Naive thymus-derived CD4-positive, alpha-beta T cell (primary cell): ENCODE data around the gene ESYT3. TPM values are rescaled to one million over a fixed set of nuclear protein-coding genes. Genes with fewer than 3 reads are reported as not detected.
A peak's percentile ranks its signal among the peaks of the same experiment; 100 is the strongest.
"Not testable (repeated sequence)": the region's sequence is repeated elsewhere in the genome, so short reads cannot be mapped to it uniquely, and the experiment has no call there.

Experiments used
- ATAC-seq: fragments of 150-1000 bp; cut with Tn5 transposase; 2 replicates; pipeline ENCODE4 v1.10.0; 2021; ENCODE audit warnings: mild to moderate bottlenecking, moderate library complexity
- CTCF ChIA-PET: fragments of 350-600 bp; sonication (Branson Sonifier 250); formaldehyde crosslinking; loops from one replicate; lab custom pipeline; 2021; ENCODE audit warnings: antibody characterized with exemption; lab: Charles Lee
- POLR2A ChIA-PET: fragments of 350-600 bp; sonication (Branson Sonifier 250); formaldehyde crosslinking; loops from one replicate; lab custom pipeline; 2021; ENCODE audit warnings: antibody characterized with exemption, inconsistent platforms; lab: Charles Lee
- DNase-seq, 9 donors: peaks; one replicate each; pipeline versions ENCODE4 v3.0.0 to v3.0.0-alpha.2; 2020 to 2022; ENCODE audit warnings: mixed read lengths in 1 of 9
- H3K27ac ChIP-seq: one replicate; pipeline ENCODE4 v1.7.0; 2013; ENCODE audit warnings: mild to moderate bottlenecking, low read depth, low read length, moderate library complexity
- H3K27me3 ChIP-seq, 2 donors: one replicate each; pipeline ENCODE4 v1.7.0; 2013; ENCODE audit warnings: low read length in 2 of 2, mild to moderate bottlenecking in 2 of 2, moderate library complexity in 2 of 2; ENCODE audit not compliant: control insufficient read depth in 2 of 2, insufficient read depth in 2 of 2
- H3K36me3 ChIP-seq, 3 experiments: 1 replicate in 2 of 3; 2 replicates in 1 of 3; pipeline ENCODE4 v1.7.0; 2013; ENCODE audit warnings: low read length in 3 of 3, mild to moderate bottlenecking in 3 of 3, moderate library complexity in 1 of 3; ENCODE audit not compliant: insufficient read depth in 3 of 3, control insufficient read depth in 2 of 3
- H3K4me1 ChIP-seq, 2 donors: one replicate each; pipeline ENCODE4 v1.7.0; 2013; ENCODE audit warnings: low read length in 2 of 2, mild to moderate bottlenecking in 2 of 2, moderate library complexity in 1 of 2; ENCODE audit not compliant: control insufficient read depth in 2 of 2, insufficient read depth in 2 of 2
- H3K4me3 ChIP-seq: 2 replicates; pipeline ENCODE4 v1.7.0; 2013; ENCODE audit warnings: mild to moderate bottlenecking, low read length
- H3K9me3 ChIP-seq, 3 experiments: 1 replicate in 2 of 3; 2 replicates in 1 of 3; pipeline ENCODE4 v1.7.0; 2013; ENCODE audit warnings: low read length in 3 of 3; ENCODE audit not compliant: control insufficient read depth in 2 of 3
- H3K27ac Mint-ChIP-seq, 9 donors: one replicate each; pipeline ENCODE4 v1.8.0; 2020 to 2022; ENCODE audit warnings: mixed read lengths in 9 of 9, mild to moderate bottlenecking in 8 of 9, moderate library complexity in 5 of 9, inconsistent platforms in 2 of 9
- H3K27me3 Mint-ChIP-seq, 5 donors: one replicate each; pipeline ENCODE4 v1.8.0; 2021 to 2022; ENCODE audit warnings: mixed read lengths in 5 of 5, mild to moderate bottlenecking in 1 of 5
- H3K36me3 Mint-ChIP-seq, 5 donors: one replicate each; pipeline ENCODE4 v1.8.0; 2020 to 2022; ENCODE audit warnings: mixed read lengths in 5 of 5, mild to moderate bottlenecking in 3 of 5, inconsistent platforms in 1 of 5
- H3K4me1 Mint-ChIP-seq, 7 donors: one replicate each; pipeline ENCODE4 v1.8.0; 2020 to 2022; ENCODE audit warnings: mixed read lengths in 7 of 7, mild to moderate bottlenecking in 3 of 7, inconsistent platforms in 1 of 7
- H3K4me3 Mint-ChIP-seq, 10 donors: one replicate each; pipeline ENCODE4 v1.8.0; 2020 to 2022; ENCODE audit warnings: mild to moderate bottlenecking in 10 of 10, mixed read lengths in 10 of 10, moderate library complexity in 6 of 10, inconsistent platforms in 2 of 10
- H3K9me3 Mint-ChIP-seq, 11 donors: one replicate each; pipeline ENCODE4 v1.8.0; 2020 to 2022; ENCODE audit warnings: mixed read lengths in 11 of 11, mild to moderate bottlenecking in 4 of 11, inconsistent platforms in 1 of 11, moderate library complexity in 1 of 11
- intact Hi-C, 2 donors: fragments of 100-400 bp; cut with micrococcal nuclease; formaldehyde crosslinking; loops; one replicate each; pipeline ENCODE4 v1.15.1; 2023
- polyA plus RNA-seq, 2 donors: library from polyadenylated mRNA; unstranded; fragments of 300-500 nt; fragmentation: Illumina TruSeq; gene quantifications; one replicate each; pipeline ENCODE4 v1.2.3, GENCODE V29; 2021
- total RNA-seq, 6 experiments: library from RNA in 5 of 6; stranded (reverse) in 5 of 6; gene quantifications; 1 replicate in 5 of 6; 2 replicates in 1 of 6; pipeline ENCODE4 v1.2.3 and lab custom pipeline; 2021 to 2026

The ESYT3 gene
- total and polyA plus RNA-seq, 7 experiments from 2014 or later: 0.14 to 0.41 (median 0.32) TPM; not detected in 4

DNA sequence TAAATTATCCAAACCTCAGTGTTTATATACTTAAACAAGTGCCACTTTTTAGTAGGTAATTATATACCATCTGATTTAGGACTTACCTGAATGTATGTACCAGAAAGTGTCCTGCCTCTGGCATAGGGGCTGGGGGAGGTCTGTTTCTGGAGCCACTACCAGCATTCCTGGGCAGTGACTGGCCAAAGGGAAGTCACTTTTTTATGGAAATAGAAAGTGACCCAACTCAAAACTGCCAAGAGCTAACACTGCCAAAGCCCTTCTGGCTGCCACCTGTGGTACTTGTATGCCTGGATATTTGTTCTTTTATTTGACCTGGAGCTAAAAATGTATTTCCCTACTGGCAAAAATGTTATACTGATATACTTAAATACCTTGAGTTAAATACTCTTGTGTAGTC is 42.7 kb downstream of the ESYT3 start:
- ChIA-PET CTCF (no interaction called here), POLR2A (no interaction called here)
- Histone ChIP-seq H3K4me1 (no peaks in the 10 kb centered on the region), H3K4me3 (no peak overlapping the region), H3K9me3 (no peaks in the 10 kb centered on the region), H3K36me3 (no peaks in the 10 kb centered on the region), H3K27ac (no peak overlapping the region), H3K27me3 (no peaks in the 10 kb centered on the region)
- H3K27me3 Mint-ChIP-seq: peaks cover 0 to 11% (median 0%) of the 10 kb centered on the region in 5 donors
- H3K4me1 Mint-ChIP-seq: no peaks in the 10 kb centered on the region
- peaks cover 0 to under 1% (median 0%) of the 10 kb centered on the region in 11 donors for H3K9me3 Mint-ChIP-seq
- no peak overlapping the region for H3K4me3 Mint-ChIP-seq
- intact Hi-C loops: no loop called here
- no peak for DNase-seq
- H3K36me3 Mint-ChIP-seq: no peaks in the 10 kb centered on the region
- no peak overlapping the region for H3K27ac Mint-ChIP-seq
- ATAC-seq: no peak

DNA sequence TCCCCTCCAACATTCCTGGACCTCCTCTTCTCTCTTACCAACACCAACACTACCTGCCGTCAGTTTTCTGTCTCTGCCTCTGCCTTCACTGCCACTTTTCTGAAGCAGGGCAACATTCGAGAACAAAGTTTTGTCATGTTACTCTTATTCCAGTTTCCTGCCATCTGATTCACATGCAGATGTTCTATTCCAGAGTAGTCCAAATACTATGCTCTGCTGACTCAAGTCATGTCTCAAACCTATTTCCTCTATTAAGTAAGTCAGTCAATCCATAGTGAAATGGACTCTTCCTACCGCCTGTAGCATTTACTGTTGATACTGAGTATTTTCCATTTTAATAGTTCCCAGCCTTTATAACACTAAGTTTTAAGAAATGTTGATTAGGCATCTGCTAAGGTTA is 43.4 kb downstream of the ESYT3 start:
- Histone ChIP-seq H3K4me3 (no peak overlapping the region), H3K9me3 (no peaks in the 10 kb centered on the region), H3K4me1 (no peaks in the 10 kb centered on the region), H3K27ac (no peak overlapping the region), H3K36me3 (no peaks in the 10 kb centered on the region), H3K27me3 (no peaks in the 10 kb centered on the region)
- DNase-seq (no peak), ATAC-seq (no peak)
- Mint-ChIP-seq H3K27ac (peak overlapping the region in 1 of 9 donors; percentile 72), H3K27me3 (peaks cover 0 to 11% (median 0%) of the 10 kb centered on the region in 5 donors), H3K4me1 (peaks cover 0 to 2% (median 0%) of the 10 kb centered on the region in 7 donors), H3K4me3 (no peak overlapping the region), H3K9me3 (peaks cover 0 to 1% (median 0%) of the 10 kb centered on the region in 11 donors), H3K36me3 (no peaks in the 10 kb centered on the region)
- intact Hi-C loops: no loop called here
- POLR2A ChIA-PET: no interaction called here
- CTCF ChIA-PET: no interaction called here

DNA sequence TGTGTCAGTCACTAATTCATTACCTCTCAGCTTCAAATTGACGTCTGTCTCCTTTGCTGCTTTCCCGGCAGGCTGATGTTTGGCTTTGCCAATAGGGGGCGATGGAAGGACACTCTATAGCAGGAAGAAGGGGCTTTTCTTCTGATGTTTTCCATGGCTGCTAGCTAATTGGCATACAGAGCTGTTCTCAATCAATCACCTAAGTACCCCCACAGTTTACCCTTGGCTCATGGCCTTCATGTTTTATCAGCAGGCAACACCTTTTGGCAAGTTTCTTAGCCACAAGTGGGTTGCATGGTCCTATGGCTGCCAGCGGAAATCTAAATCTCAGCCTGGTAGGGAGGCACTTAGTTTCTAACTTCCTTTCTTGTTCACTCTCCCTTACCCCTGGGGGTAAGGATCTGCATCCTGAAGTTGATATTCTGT is 45.0 kb downstream of the ESYT3 start:
- H3K27ac Mint-ChIP-seq: no peak overlapping the region
- ChIA-PET CTCF (no interaction called here), POLR2A (no interaction called here)
- Histone ChIP-seq H3K9me3 (no peaks in the 10 kb centered on the region), H3K27me3 (no peaks in the 10 kb centered on the region), H3K27ac (no peak overlapping the region), H3K36me3 (no peaks in the 10 kb centered on the region), H3K4me3 (no peak overlapping the region), H3K4me1 (no peaks in the 10 kb centered on the region)
- peaks cover 0 to 2% (median 0%) of the 10 kb centered on the region in 7 donors for H3K4me1 Mint-ChIP-seq
- no peak overlapping the region for H3K4me3 Mint-ChIP-seq
- DNase-seq: peak in 1 of 9 donors; percentile 8
- H3K36me3 Mint-ChIP-seq: no peaks in the 10 kb centered on the region
- peaks cover 0 to 8% (median 4%) of the 10 kb centered on the region in 11 donors for H3K9me3 Mint-ChIP-seq
- intact Hi-C loops: loop anchor here (1.0 kb wide), 3 partner anchors 115 to 444 kb away; partner anchors contain the start of gene CEP70 (in 1 of the 2)
- no peak for ATAC-seq
- H3K27me3 Mint-ChIP-seq: peaks cover 0 to 11% (median 0%) of the 10 kb centered on the region in 5 donors

- POLR2A ChIA-PET, H3K4me3 Mint-ChIP-seq, H3K27ac ChIP-seq, H3K27me3 Mint-ChIP-seq, H3K27me3 ChIP-seq, H3K27ac Mint-ChIP-seq, CTCF ChIA-PET, ATAC-seq, H3K4me3 ChIP-seq, H3K36me3 ChIP-seq, H3K4me1 ChIP-seq, H3K4me1 Mint-ChIP-seq, DNase-seq, intact Hi-C loops: not testable (repeated sequence)
- peaks cover 0 to 22% (median 0%) of the 10 kb centered on the region in 3 experiments for H3K9me3 ChIP-seq
- peaks cover 0 to 19% (median 11%) of the 10 kb centered on the region in 5 donors for H3K36me3 Mint-ChIP-seq
- H3K9me3 Mint-ChIP-seq: peaks cover 22 to 50% (median 39%) of the 10 kb centered on the region in 11 donors
Measured at GRCh38 chr3:138484672-138485071, 50.3 kb downstream of the ESYT3 start.

GRCh38 chr3:138486580-138486979 is 52.2 kb downstream of the ESYT3 start:
- Mint-ChIP-seq H3K9me3 (peaks cover 24 to 70% (median 46%) of the 10 kb centered on the region in 11 donors), H3K36me3 (peaks cover 0 to 23% (median 19%) of the 10 kb centered on the region in 5 donors)
- H3K27ac Mint-ChIP-seq, H3K4me1 Mint-ChIP-seq, H3K27ac ChIP-seq, DNase-seq, H3K27me3 ChIP-seq, H3K27me3 Mint-ChIP-seq, CTCF ChIA-PET, ATAC-seq, intact Hi-C loops, H3K36me3 ChIP-seq, H3K4me3 Mint-ChIP-seq, H3K4me1 ChIP-seq, POLR2A ChIA-PET, H3K4me3 ChIP-seq: not testable (repeated sequence)
- H3K9me3 ChIP-seq: peaks cover 0 to 22% (median 0%) of the 10 kb centered on the region in 3 experiments

- peaks cover 26 to 51% (median 30%) of the 10 kb centered on the region in 5 donors for H3K36me3 Mint-ChIP-seq
Measured at GRCh38 chr3:138491971-138492370, 57.6 kb downstream of the ESYT3 start.

More at GRCh38 chr3:138491971-138492370, 57.6 kb downstream of the ESYT3 start:
- Histone ChIP-seq H3K9me3 (peaks cover 0 to 25% (median 0%) of the 10 kb centered on the region in 3 experiments), H3K36me3 (peaks cover 0 to 4% (median 0%) of the 10 kb centered on the region in 3 experiments), H3K27me3 (no peaks in the 10 kb centered on the region), H3K27ac (no peak overlapping the region), H3K4me3 (no peak overlapping the region), H3K4me1 (no peaks in the 10 kb centered on the region)
- ATAC-seq: no peak
- intact Hi-C loops: no loop called here
- no peak for DNase-seq
- ChIA-PET CTCF (no interaction called here), POLR2A (no interaction called here)
- H3K27ac Mint-ChIP-seq: no peak overlapping the region
- H3K4me1 Mint-ChIP-seq: peaks cover 0 to 7% (median 0%) of the 10 kb centered on the region in 7 donors
- H3K4me3 Mint-ChIP-seq: no peak overlapping the region
- peaks cover 14 to 55% (median 29%) of the 10 kb centered on the region in 11 donors for H3K9me3 Mint-ChIP-seq
- no peaks in the 10 kb centered on the region for H3K27me3 Mint-ChIP-seq
